ENCODE measurements around the gene YARS1.

- TF ChIP-seq POLR2A (IDR thresholded peaks at IDR 0.05): no peak
- no peak for TF ChIP-seq CTCF (IDR thresholded peaks at IDR 0.05)
Observed at GRCh38 chr1:32808580-32808979, 8.6 kb downstream of the YARS1 start.

Measured in breast epithelium (tissue), 3 donors.